Measurements from ENCODE around the gene IL11RA.

The IL11RA gene

GRCh38 chr9:34646211-34647083 lies 5.5 kb upstream of the IL11RA start, which contains the start of gene GALT:
TSS of gene GALT (plus strand) at chr9:34646675. CDS start at chr9:34646705, 30 bp downstream.
- H3K27me3 ChIP-seq (ENCODE audit: control insufficient read depth, insufficient read depth, low read length), result no peaks in the 10 kb centered on the region
- H3K36me3 ChIP-seq (ENCODE audit: control insufficient read depth, insufficient read depth, low read length), result peaks cover 20% of the 10 kb centered on the region
- peak within 1 kb of the TSS; percentile 86 for H3K4me3 ChIP-seq (ENCODE audit: low read depth, low read length)
- no peaks in the 10 kb centered on the region for H3K9me3 ChIP-seq (ENCODE audit: control insufficient read depth, insufficient read depth, low read depth, low read length)
- peak within 1 kb of the TSS; percentile 2; the same call in 1 of the 2 replicates for H3K27ac ChIP-seq (ENCODE audit: low read depth, low read length)
- H3K4me1 ChIP-seq (ENCODE audit: control insufficient read depth, insufficient read depth, low read length), result peaks cover 27% of the 10 kb centered on the region
- peak within 1 kb of the TSS; percentile 84 for H3K9ac ChIP-seq (ENCODE audit: low read length)

GRCh38 chr9:34647084-34647403 lies 4.9 kb upstream of the IL11RA start:
- Histone ChIP-seq H3K9ac (ENCODE audit: low read length) (peak overlapping the region; percentile 84), H3K4me3 (ENCODE audit: low read depth, low read length) (peak overlapping the region; percentile 86), H3K36me3 (ENCODE audit: control insufficient read depth, insufficient read depth, low read length) (peaks cover 20% of the 10 kb centered on the region), H3K27me3 (ENCODE audit: control insufficient read depth, insufficient read depth, low read length) (no peaks in the 10 kb centered on the region), H3K27ac (ENCODE audit: low read depth, low read length) (peak overlapping the region; percentile 2; the same call in 1 of the 2 replicates), H3K4me1 (ENCODE audit: control insufficient read depth, insufficient read depth, low read length) (peaks cover 30% of the 10 kb centered on the region), H3K9me3 (ENCODE audit: control insufficient read depth, insufficient read depth, low read depth, low read length) (no peaks in the 10 kb centered on the region)

- Histone ChIP-seq H3K9me3 (ENCODE audit: control insufficient read depth, insufficient read depth, low read depth, low read length) (no peaks in the 10 kb centered on the region), H3K9ac (ENCODE audit: low read length) (peak overlapping the region; percentile 84), H3K4me1 (ENCODE audit: control insufficient read depth, insufficient read depth, low read length) (peaks cover 36% of the 10 kb centered on the region), H3K4me3 (ENCODE audit: low read depth, low read length) (peak overlapping the region; percentile 86), H3K27ac (ENCODE audit: low read depth, low read length) (no peak overlapping the region), H3K27me3 (ENCODE audit: control insufficient read depth, insufficient read depth, low read length) (no peaks in the 10 kb centered on the region), H3K36me3 (ENCODE audit: control insufficient read depth, insufficient read depth, low read length) (peaks cover 20% of the 10 kb centered on the region)
Measured at GRCh38 chr9:34647651-34648050, 4.3 kb upstream of the IL11RA start.

GRCh38 chr9:34648673-34649072 lies 3.3 kb upstream of the IL11RA start:
- no peak overlapping the region for H3K9ac ChIP-seq (ENCODE audit: low read length)
- H3K9me3 ChIP-seq (ENCODE audit: control insufficient read depth, insufficient read depth, low read depth, low read length), result no peaks in the 10 kb centered on the region
- H3K27ac ChIP-seq (ENCODE audit: low read depth, low read length), result no peak overlapping the region
- no peak overlapping the region for H3K4me3 ChIP-seq (ENCODE audit: low read depth, low read length)
- no peaks in the 10 kb centered on the region for H3K27me3 ChIP-seq (ENCODE audit: control insufficient read depth, insufficient read depth, low read length)
- H3K36me3 ChIP-seq (ENCODE audit: control insufficient read depth, insufficient read depth, low read length), result peaks cover 20% of the 10 kb centered on the region
- peaks cover 46% of the 10 kb centered on the region for H3K4me1 ChIP-seq (ENCODE audit: control insufficient read depth, insufficient read depth, low read length)

- Histone ChIP-seq H3K27ac (ENCODE audit: low read depth, low read length) (no peak overlapping the region), H3K27me3 (ENCODE audit: control insufficient read depth, insufficient read depth, low read length) (no peaks in the 10 kb centered on the region), H3K9me3 (ENCODE audit: control insufficient read depth, insufficient read depth, low read depth, low read length) (no peaks in the 10 kb centered on the region), H3K4me3 (ENCODE audit: low read depth, low read length) (0 out of 2 replicates have a peak overlapping the region, but pooled peaks have one; percentile 62), H3K9ac (ENCODE audit: low read length) (peak overlapping the region; percentile 24), H3K4me1 (ENCODE audit: control insufficient read depth, insufficient read depth, low read length) (peaks cover 46% of the 10 kb centered on the region), H3K36me3 (ENCODE audit: control insufficient read depth, insufficient read depth, low read length) (peaks cover 20% of the 10 kb centered on the region)
Measured at GRCh38 chr9:34650816-34651215, 1.2 kb upstream of the IL11RA start.

GRCh38 chr9:34651321-34651720 lies 664 bp upstream of the IL11RA start:
- Histone ChIP-seq H3K27ac (ENCODE audit: low read depth, low read length) (0 out of 2 replicates have a peak overlapping the region, but pooled peaks have one; percentile 29), H3K4me1 (ENCODE audit: control insufficient read depth, insufficient read depth, low read length) (peaks cover 41% of the 10 kb centered on the region), H3K9ac (ENCODE audit: low read length) (peak overlapping the region; percentile 65), H3K27me3 (ENCODE audit: control insufficient read depth, insufficient read depth, low read length) (no peaks in the 10 kb centered on the region), H3K36me3 (ENCODE audit: control insufficient read depth, insufficient read depth, low read length) (peaks cover 20% of the 10 kb centered on the region), H3K4me3 (ENCODE audit: low read depth, low read length) (peak overlapping the region; percentile 62), H3K9me3 (ENCODE audit: control insufficient read depth, insufficient read depth, low read depth, low read length) (no peaks in the 10 kb centered on the region)

GRCh38 chr9:34652602-34653000 lies 616 bp downstream of the IL11RA start:
- H3K9ac ChIP-seq (ENCODE audit: low read length), result no peak overlapping the region
- H3K4me3 ChIP-seq (ENCODE audit: low read depth, low read length), result peak overlapping the region; percentile 47
- H3K36me3 ChIP-seq (ENCODE audit: control insufficient read depth, insufficient read depth, low read length), result peaks cover 20% of the 10 kb centered on the region
- H3K27ac ChIP-seq (ENCODE audit: low read depth, low read length), result no peak overlapping the region
- peaks cover 35% of the 10 kb centered on the region for H3K4me1 ChIP-seq (ENCODE audit: control insufficient read depth, insufficient read depth, low read length)
- no peaks in the 10 kb centered on the region for H3K27me3 ChIP-seq (ENCODE audit: control insufficient read depth, insufficient read depth, low read length)
- no peaks in the 10 kb centered on the region for H3K9me3 ChIP-seq (ENCODE audit: control insufficient read depth, insufficient read depth, low read depth, low read length)

GRCh38 chr9:34653151-34654072 lies 1.4 kb downstream of the IL11RA start:
- H3K9me3 ChIP-seq (ENCODE audit: control insufficient read depth, insufficient read depth, low read depth, low read length), result no peaks in the 10 kb centered on the region
- 0 out of 2 replicates have a peak overlapping the region, but pooled peaks have one; percentile 27 for H3K4me3 ChIP-seq (ENCODE audit: low read depth, low read length)
- no peaks in the 10 kb centered on the region for H3K27me3 ChIP-seq (ENCODE audit: control insufficient read depth, insufficient read depth, low read length)
- peak overlapping the region; percentile 23 for H3K9ac ChIP-seq (ENCODE audit: low read length)
- H3K27ac ChIP-seq (ENCODE audit: low read depth, low read length), result no peak overlapping the region
- peaks cover 30% of the 10 kb centered on the region for H3K4me1 ChIP-seq (ENCODE audit: control insufficient read depth, insufficient read depth, low read length)
- peaks cover 16% of the 10 kb centered on the region for H3K36me3 ChIP-seq (ENCODE audit: control insufficient read depth, insufficient read depth, low read length)

GRCh38 chr9:34654323-34655051 lies 2.5 kb downstream of the IL11RA start:
- Histone ChIP-seq H3K4me1 (ENCODE audit: control insufficient read depth, insufficient read depth, low read length) (peaks cover 30% of the 10 kb centered on the region), H3K9ac (ENCODE audit: low read length) (no peak overlapping the region), H3K36me3 (ENCODE audit: control insufficient read depth, insufficient read depth, low read length) (peaks cover 5% of the 10 kb centered on the region), H3K27ac (ENCODE audit: low read depth, low read length) (no peak overlapping the region), H3K4me3 (ENCODE audit: low read depth, low read length) (no peak overlapping the region), H3K27me3 (ENCODE audit: control insufficient read depth, insufficient read depth, low read length) (no peaks in the 10 kb centered on the region), H3K9me3 (ENCODE audit: control insufficient read depth, insufficient read depth, low read depth, low read length) (no peaks in the 10 kb centered on the region)

GRCh38 chr9:34655394-34655793 lies 3.4 kb downstream of the IL11RA start:
- Histone ChIP-seq H3K9me3 (ENCODE audit: control insufficient read depth, insufficient read depth, low read depth, low read length) (no peaks in the 10 kb centered on the region), H3K27ac (ENCODE audit: low read depth, low read length) (no peak overlapping the region), H3K36me3 (ENCODE audit: control insufficient read depth, insufficient read depth, low read length) (no peaks in the 10 kb centered on the region), H3K27me3 (ENCODE audit: control insufficient read depth, insufficient read depth, low read length) (no peaks in the 10 kb centered on the region), H3K4me3 (ENCODE audit: low read depth, low read length) (no peak overlapping the region), H3K9ac (ENCODE audit: low read length) (no peak overlapping the region), H3K4me1 (ENCODE audit: control insufficient read depth, insufficient read depth, low read length) (peaks cover 30% of the 10 kb centered on the region)
